ENCODE results near the gene SLC43A1. TPM values are rescaled to one million over a fixed set of nuclear protein-coding genes. Genes with fewer than 3 reads are reported as not detected.

SLC43A1 gene
- total RNA-seq, 2 donors from 2014 or later = 18.2 to 20.9 TPM

GRCh38 chr11:57490456-57491248 lies 24.9 kb downstream of the SLC43A1 start:
- H3K4me3 ChIP-seq = no peak overlapping the region
- H3K9me3 ChIP-seq = no peaks in the 10 kb centered on the region
- no peaks in the 10 kb centered on the region for H3K36me3 ChIP-seq
- no peaks in the 10 kb centered on the region for H3K27me3 ChIP-seq (replicated peaks; ENCODE audit: insufficient read depth)
- WGBS = 88% methylated on average over 9 of the region's 9 CpGs
- no peak for DNase-seq (ENCODE audit: low spot score)
- TF ChIP-seq POLR2AphosphoS5 (IDR thresholded peaks at IDR 0.05) (no peak), POLR2A (IDR thresholded peaks at IDR 0.05) (no peak)
- TF ChIP-seq, protein P1, sequence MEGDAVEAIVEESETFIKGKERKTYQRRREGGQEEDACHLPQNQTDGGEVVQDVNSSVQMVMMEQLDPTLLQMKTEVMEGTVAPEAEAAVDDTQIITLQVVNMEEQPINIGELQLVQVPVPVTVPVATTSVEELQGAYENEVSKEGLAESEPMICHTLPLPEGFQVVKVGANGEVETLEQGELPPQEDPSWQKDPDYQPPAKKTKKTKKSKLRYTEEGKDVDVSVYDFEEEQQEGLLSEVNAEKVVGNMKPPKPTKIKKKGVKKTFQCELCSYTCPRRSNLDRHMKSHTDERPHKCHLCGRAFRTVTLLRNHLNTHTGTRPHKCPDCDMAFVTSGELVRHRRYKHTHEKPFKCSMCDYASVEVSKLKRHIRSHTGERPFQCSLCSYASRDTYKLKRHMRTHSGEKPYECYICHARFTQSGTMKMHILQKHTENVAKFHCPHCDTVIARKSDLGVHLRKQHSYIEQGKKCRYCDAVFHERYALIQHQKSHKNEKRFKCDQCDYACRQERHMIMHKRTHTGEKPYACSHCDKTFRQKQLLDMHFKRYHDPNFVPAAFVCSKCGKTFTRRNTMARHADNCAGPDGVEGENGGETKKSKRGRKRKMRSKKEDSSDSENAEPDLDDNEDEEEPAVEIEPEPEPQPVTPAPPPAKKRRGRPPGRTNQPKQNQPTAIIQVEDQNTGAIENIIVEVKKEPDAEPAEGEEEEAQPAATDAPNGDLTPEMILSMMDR (IDR thresholded peaks at IDR 0.05) = no peak
- no peaks in the 10 kb centered on the region for H3K4me1 ChIP-seq (replicated peaks)
- no peak overlapping the region for H3K27ac ChIP-seq
- intact Hi-C loops (cut with DNase I) = loop anchor here (5.0 to 10.0 kb wide), 2 partner anchors 37 to 154 kb away; partner anchors contain the start of gene YPEL4

- Histone ChIP-seq H3K27me3 (replicated peaks; ENCODE audit: insufficient read depth) (no peaks in the 10 kb centered on the region), H3K9me3 (no peaks in the 10 kb centered on the region), H3K4me1 (replicated peaks) (peaks cover 4% of the 10 kb centered on the region), H3K27ac (no peak overlapping the region), H3K4me3 (no peak overlapping the region), H3K36me3 (no peaks in the 10 kb centered on the region)
- TF ChIP-seq POLR2A (IDR thresholded peaks at IDR 0.05) = no peak
- TF ChIP-seq POLR2AphosphoS5 (IDR thresholded peaks at IDR 0.05) = no peak
- TF ChIP-seq, protein P1 (IDR thresholded peaks at IDR 0.05) = no peak
- 81% methylated on average over 6 of the region's 6 CpGs for WGBS
- DNase-seq (ENCODE audit: low spot score) = no peak
- intact Hi-C loops (cut with DNase I) = no loop called here
Measured at GRCh38 chr11:57487920-57488659, 27.4 kb downstream of the SLC43A1 start.

DNA sequence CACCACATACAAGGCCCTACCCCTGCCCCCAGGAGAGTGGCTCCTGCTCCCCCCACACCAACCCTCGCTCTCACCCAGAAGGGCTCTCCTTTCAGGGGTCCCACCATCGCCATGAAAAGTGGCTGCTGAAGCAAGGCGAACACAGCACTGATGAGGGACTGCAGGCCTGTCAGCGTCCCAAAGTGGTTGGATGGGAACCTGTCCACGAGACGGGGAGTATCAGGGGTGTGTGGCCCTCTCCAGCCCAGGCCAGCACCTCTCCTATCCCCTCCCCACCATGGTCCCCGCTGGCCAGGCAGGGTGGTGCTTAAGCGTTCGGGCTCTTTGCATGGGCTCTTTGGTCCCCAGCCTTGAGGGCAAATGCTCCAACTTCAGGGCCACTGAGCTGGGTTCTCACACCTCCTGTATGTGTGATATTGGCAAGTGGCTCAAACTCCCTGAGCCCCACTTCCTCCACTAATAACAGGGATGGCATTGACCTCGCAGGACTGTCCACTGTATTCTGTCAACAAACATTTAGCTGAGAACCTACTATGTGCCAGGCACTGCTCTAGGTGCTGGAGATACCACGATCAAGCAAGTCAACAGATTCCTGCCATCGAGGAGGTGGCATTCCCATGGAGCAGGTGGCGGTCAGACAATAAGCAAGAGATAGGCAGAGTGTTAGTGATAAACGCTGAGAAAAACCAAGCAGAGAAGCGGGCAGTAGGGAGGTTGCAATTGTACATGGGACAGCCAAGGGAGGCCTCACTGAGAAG lies 28.3 kb downstream of the SLC43A1 start:
- Histone ChIP-seq H3K36me3 (no peaks in the 10 kb centered on the region), H3K27me3 (replicated peaks; ENCODE audit: insufficient read depth) (no peaks in the 10 kb centered on the region), H3K27ac (no peak overlapping the region), H3K4me3 (no peak overlapping the region), H3K9me3 (no peaks in the 10 kb centered on the region), H3K4me1 (replicated peaks) (peaks cover 7% of the 10 kb centered on the region)
- no peak for DNase-seq (ENCODE audit: low spot score)
- intact Hi-C loops (cut with DNase I) = no loop called here
- WGBS = 93% methylated on average over 15 of the region's 15 CpGs
- TF ChIP-seq, protein P1 (IDR thresholded peaks at IDR 0.05) = no peak
- TF ChIP-seq POLR2A (IDR thresholded peaks at IDR 0.05) = no peak
- TF ChIP-seq POLR2AphosphoS5 (IDR thresholded peaks at IDR 0.05) = no peak

GRCh38 chr11:57485217-57485990 lies 30.1 kb downstream of the SLC43A1 start:
- intact Hi-C loops (cut with DNase I) = no loop called here
- no peaks in the 10 kb centered on the region for H3K36me3 ChIP-seq
- H3K27me3 ChIP-seq (replicated peaks; ENCODE audit: insufficient read depth) = no peaks in the 10 kb centered on the region
- no peak overlapping the region for H3K4me3 ChIP-seq
- WGBS = 91% methylated on average over 10 of the region's 10 CpGs
- no peaks in the 10 kb centered on the region for H3K9me3 ChIP-seq
- no peak overlapping the region for H3K27ac ChIP-seq
- TF ChIP-seq, protein P1 (IDR thresholded peaks at IDR 0.05) = no peak
- no peak for TF ChIP-seq POLR2AphosphoS5 (IDR thresholded peaks at IDR 0.05)
- no peak for TF ChIP-seq POLR2A (IDR thresholded peaks at IDR 0.05)
- no peak for DNase-seq (ENCODE audit: low spot score)
- H3K4me1 ChIP-seq (replicated peaks) = peaks cover 7% of the 10 kb centered on the region

Data from prostate gland (tissue), 2 donors.